Activated T-helper 9 cell treated with anti-CD3 and anti-CD28 coated beads, Interleukin-2, amount 50 U/mL, for 16 hours (primary cell): Measurements from ENCODE around the gene HNF1A.

Experiments used
- DNase-seq: peaks from one replicate; pipeline ENCODE4 v3.0.0-alpha.2; 2020; ENCODE audit warnings: low read depth

Gene HNF1A

GRCh38 chr12:120988658-120989057, 10.3 kb downstream of the HNF1A start:
- DNase-seq, result no peak

- DNase-seq, result no peak
Measured at GRCh38 chr12:120989687-120990086, 11.3 kb downstream of the HNF1A start.

GRCh38 chr12:120990487-120991055, 12.2 kb downstream of the HNF1A start:
- no peak for DNase-seq

GRCh38 chr12:120991965-120992364, 13.6 kb downstream of the HNF1A start:
- no peak for DNase-seq

- no peak for DNase-seq
Measured at GRCh38 chr12:120992989-120993388, 14.6 kb downstream of the HNF1A start.

GRCh38 chr12:120993496-120993895, 15.2 kb downstream of the HNF1A start:
- no peak for DNase-seq

- no peak for DNase-seq
Measured at GRCh38 chr12:120994059-120994458, 15.7 kb downstream of the HNF1A start.

- DNase-seq, result no peak
Measured at GRCh38 chr12:120994589-120995337, 16.4 kb downstream of the HNF1A start.

GRCh38 chr12:120996133-120996746, 17.9 kb downstream of the HNF1A start:
- DNase-seq, result no peak

GRCh38 chr12:120997448-120997847, 19.1 kb downstream of the HNF1A start:
- no peak for DNase-seq

- no peak for DNase-seq
Measured at GRCh38 chr12:120998435-120998834, 20.1 kb downstream of the HNF1A start.

GRCh38 chr12:120999191-121000120, 21.1 kb downstream of the HNF1A start:
- no peak for DNase-seq

- no peak for DNase-seq
Measured at GRCh38 chr12:121000530-121000929, 22.2 kb downstream of the HNF1A start.

- no peak for DNase-seq
Measured at GRCh38 chr12:121001060-121001459, 22.7 kb downstream of the HNF1A start.

- no peak for DNase-seq
Measured at GRCh38 chr12:121001841-121002483, 23.6 kb downstream of the HNF1A start.

GRCh38 chr12:121003650-121004049, 25.3 kb downstream of the HNF1A start:
- DNase-seq, result no peak

- DNase-seq, result no peak
Measured at GRCh38 chr12:121004253-121004815, 26.0 kb downstream of the HNF1A start.

- DNase-seq, result no peak
Measured at GRCh38 chr12:121005346-121005815, 27.0 kb downstream of the HNF1A start.

- no peak for DNase-seq
Measured at GRCh38 chr12:121008347-121009098, 30.2 kb downstream of the HNF1A start.

- no peak for DNase-seq
Measured at GRCh38 chr12:121009741-121010140, 31.4 kb downstream of the HNF1A start.

- DNase-seq, result no peak
Measured at GRCh38 chr12:121010860-121011259, 32.5 kb downstream of the HNF1A start.
